NCI-H2107 treated with DMSO at 0.1 percent for 48 hours (cell line): ENCODE data around the gene PIAS4.

ENCODE experiments used
- DNase-seq: peaks from one replicate; lab custom pipeline; 2025; ENCODE audit not compliant: unreplicated experiment; lab: John Stamatoyannopoulos, UW

The PIAS4 gene

GRCh38 chr19:4042064-4042730, 34.7 kb downstream of the PIAS4 start:
- DNase-seq, result no peak

- DNase-seq, result no peak
Observed at GRCh38 chr19:4042731-4043082, 35.2 kb downstream of the PIAS4 start.

- DNase-seq, result no peak
Observed at GRCh38 chr19:4043401-4043800, 35.9 kb downstream of the PIAS4 start.

GRCh38 chr19:4043966-4044715, 36.6 kb downstream of the PIAS4 start:
- no peak for DNase-seq

GRCh38 chr19:4044990-4045465, 37.5 kb downstream of the PIAS4 start:
- DNase-seq, result no peak

GRCh38 chr19:4045597-4046361, 38.2 kb downstream of the PIAS4 start:
- no peak for DNase-seq

GRCh38 chr19:4046362-4046691, 38.8 kb downstream of the PIAS4 start:
- no peak for DNase-seq

GRCh38 chr19:4046946-4047683, 39.6 kb downstream of the PIAS4 start:
- no peak for DNase-seq

- DNase-seq, result no peak
Observed at GRCh38 chr19:4049432-4049831, 41.9 kb downstream of the PIAS4 start.

GRCh38 chr19:4051175-4052101, 43.9 kb downstream of the PIAS4 start:
- DNase-seq, result no peak

GRCh38 chr19:4052114-4052992, 44.8 kb downstream of the PIAS4 start:
- DNase-seq, result no peak

GRCh38 chr19:4052993-4053422, 45.5 kb downstream of the PIAS4 start:
- DNase-seq, result no peak

- DNase-seq, result no peak
Observed at GRCh38 chr19:4053423-4054324, 46.1 kb downstream of the PIAS4 start.

GRCh38 chr19:4054441-4055208, 47.1 kb downstream of the PIAS4 start:
- no peak for DNase-seq

GRCh38 chr19:4055209-4055552, 47.6 kb downstream of the PIAS4 start:
- no peak for DNase-seq

GRCh38 chr19:4057931-4058692, 50.6 kb downstream of the PIAS4 start:
- DNase-seq, result no peak
